IPS-18c (cell line): ENCODE data around the gene NT5C1B.
"Not testable (repeated sequence)": the region's sequence is repeated elsewhere in the genome, so short reads cannot be mapped to it uniquely, and the experiment has no call there.

Source experiments
- H3K4me3 ChIP-seq: 2 replicates; pipeline ENCODE4 v1.7.0; 2013; ENCODE audit warnings: low read depth, mild to moderate bottlenecking, low read length, moderate library complexity; ENCODE audit not compliant: insufficient read depth
- H3K9me3 ChIP-seq: one replicate; pipeline ENCODE4 v1.6.1; 2013; ENCODE audit warnings: mild to moderate bottlenecking, low read length, moderate library complexity; ENCODE audit not compliant: control insufficient read depth, insufficient read depth

The NT5C1B gene

GRCh38 chr2:18589354-18589753 lies at the start of gene NT5C1B:
TSS of gene NT5C1B (minus strand) at chr2:18589569. CDS start at chr2:18589468, 101 bp downstream.
- Histone ChIP-seq H3K4me3 (no peak within 1 kb of the TSS), H3K9me3 (no peaks in the 10 kb centered on the region)

- H3K9me3 ChIP-seq: peaks cover 4% of the 10 kb centered on the region
- no peak overlapping the region for H3K4me3 ChIP-seq
Measured at GRCh38 chr2:18637196-18637595, 47.8 kb upstream of the NT5C1B start.

DNA sequence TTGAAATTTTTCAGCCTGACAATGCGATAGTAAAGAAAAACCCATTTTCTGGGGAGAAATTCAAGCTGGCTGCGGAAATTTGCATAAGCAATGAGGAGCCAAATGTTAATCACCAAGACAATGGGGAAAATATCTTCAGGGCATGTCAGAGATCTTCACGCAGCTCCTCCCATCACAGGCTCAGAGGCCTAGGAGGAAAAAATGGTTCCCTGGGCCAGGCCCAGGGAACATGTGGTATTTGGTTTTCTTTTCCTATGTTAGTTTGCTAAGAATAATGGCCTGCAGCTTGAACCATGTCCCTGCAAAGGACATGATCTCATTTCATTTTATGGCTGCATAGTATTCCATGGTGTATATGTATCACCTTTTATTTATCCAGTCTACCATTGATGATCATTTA lies 43.3 kb upstream of the NT5C1B start:
- not testable (repeated sequence) for H3K9me3 ChIP-seq, H3K4me3 ChIP-seq

- H3K4me3 ChIP-seq: no peak overlapping the region
- no peaks in the 10 kb centered on the region for H3K9me3 ChIP-seq
Measured at GRCh38 chr2:18630941-18631340, 41.6 kb upstream of the NT5C1B start.

- Histone ChIP-seq H3K9me3 (no peaks in the 10 kb centered on the region), H3K4me3 (no peak overlapping the region)
Measured at GRCh38 chr2:18630541-18630940, 41.2 kb upstream of the NT5C1B start.

GRCh38 chr2:18630101-18630500 lies 40.7 kb upstream of the NT5C1B start:
- Histone ChIP-seq H3K4me3 (no peak overlapping the region), H3K9me3 (no peaks in the 10 kb centered on the region)

- Histone ChIP-seq H3K9me3 (no peaks in the 10 kb centered on the region), H3K4me3 (no peak overlapping the region)
Measured at GRCh38 chr2:18626958-18627650, 37.7 kb upstream of the NT5C1B start.

GRCh38 chr2:18626256-18626668 lies 36.9 kb upstream of the NT5C1B start:
- Histone ChIP-seq H3K4me3 (no peak overlapping the region), H3K9me3 (no peaks in the 10 kb centered on the region)

- Histone ChIP-seq H3K9me3 (no peaks in the 10 kb centered on the region), H3K4me3 (no peak overlapping the region)
Measured at GRCh38 chr2:18625563-18625962, 36.2 kb upstream of the NT5C1B start.

DNA sequence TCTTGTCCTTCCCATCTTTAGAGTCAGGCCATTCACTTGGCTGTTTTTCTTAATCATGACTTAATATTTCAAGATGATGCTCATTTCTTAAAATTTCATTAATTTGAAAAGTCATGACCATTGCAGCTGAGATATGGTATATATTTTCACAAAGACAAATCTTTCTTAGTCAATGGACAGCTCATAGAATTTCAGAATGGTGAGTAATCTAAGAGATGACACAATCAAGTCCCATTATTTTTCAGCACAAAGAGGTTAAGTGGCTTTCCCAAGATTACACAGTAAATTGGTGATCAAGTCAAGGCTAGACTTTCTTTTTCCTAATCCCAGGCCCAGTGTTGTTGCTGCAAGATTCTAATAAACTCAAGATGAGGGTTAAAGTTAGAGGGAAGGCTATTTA lies 34.4 kb upstream of the NT5C1B start:
- H3K4me3 ChIP-seq: no peak overlapping the region
- H3K9me3 ChIP-seq: no peaks in the 10 kb centered on the region

DNA sequence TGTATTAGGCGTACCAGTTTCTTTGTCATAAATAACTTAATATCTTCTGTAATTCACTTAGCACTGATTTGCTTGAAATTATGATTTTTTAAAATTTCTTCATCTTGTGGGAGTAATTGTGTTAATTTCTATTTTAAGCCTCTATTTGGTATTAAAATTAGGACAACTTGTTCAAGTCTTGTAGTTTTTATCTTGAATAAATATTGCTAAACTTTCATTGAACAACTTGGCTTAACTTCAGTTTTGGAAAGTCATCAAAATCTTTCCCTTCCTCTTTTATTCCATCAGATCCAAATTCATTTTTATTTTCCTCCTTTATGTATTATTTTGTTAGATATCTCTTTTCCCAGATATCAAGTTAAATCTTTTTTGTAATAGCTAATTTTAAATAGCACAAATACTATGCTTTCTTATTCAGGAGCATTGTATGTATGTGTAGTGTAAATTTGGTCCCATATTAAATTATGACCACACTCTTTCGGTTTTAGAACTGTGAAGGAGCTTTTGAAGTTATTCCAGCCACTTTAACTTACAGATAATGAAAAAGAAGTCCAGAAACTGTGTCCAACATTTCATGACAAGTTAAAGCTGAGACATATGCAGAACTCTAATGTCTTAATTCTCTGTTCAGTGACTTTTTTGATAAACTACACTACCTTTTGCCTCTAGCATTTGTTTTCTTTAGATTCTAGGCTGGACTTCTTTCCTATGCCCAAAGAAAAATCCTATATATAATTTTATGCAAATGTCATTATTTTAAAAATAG lies 31.7 kb upstream of the NT5C1B start:
- H3K9me3 ChIP-seq: no peaks in the 10 kb centered on the region
- no peak overlapping the region for H3K4me3 ChIP-seq

GRCh38 chr2:18619091-18619490 lies 29.7 kb upstream of the NT5C1B start:
- no peak overlapping the region for H3K4me3 ChIP-seq
- no peaks in the 10 kb centered on the region for H3K9me3 ChIP-seq

- Histone ChIP-seq H3K4me3 (no peak overlapping the region), H3K9me3 (no peaks in the 10 kb centered on the region)
Measured at GRCh38 chr2:18614041-18614440, 24.7 kb upstream of the NT5C1B start.

DNA sequence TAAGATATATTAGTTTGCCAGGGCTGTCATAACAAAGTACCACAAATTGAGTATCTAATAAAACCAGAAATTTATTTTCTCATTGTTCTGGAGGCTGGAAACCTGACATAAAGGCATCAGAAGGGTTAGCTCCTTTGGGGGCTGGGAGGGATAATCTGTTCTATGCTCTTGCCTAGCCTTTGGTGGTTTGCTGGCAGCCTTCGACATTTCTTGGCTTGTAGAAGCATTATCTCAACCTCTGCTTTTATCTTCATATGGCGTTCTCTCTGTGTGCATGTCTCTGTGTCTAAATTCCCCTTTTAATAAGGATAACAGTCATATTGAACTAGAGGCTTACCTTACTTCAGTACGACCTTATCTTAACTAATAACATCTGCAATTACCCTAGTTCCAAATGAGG lies 22.8 kb upstream of the NT5C1B start:
- Histone ChIP-seq H3K4me3 (no peak overlapping the region), H3K9me3 (no peaks in the 10 kb centered on the region)

DNA sequence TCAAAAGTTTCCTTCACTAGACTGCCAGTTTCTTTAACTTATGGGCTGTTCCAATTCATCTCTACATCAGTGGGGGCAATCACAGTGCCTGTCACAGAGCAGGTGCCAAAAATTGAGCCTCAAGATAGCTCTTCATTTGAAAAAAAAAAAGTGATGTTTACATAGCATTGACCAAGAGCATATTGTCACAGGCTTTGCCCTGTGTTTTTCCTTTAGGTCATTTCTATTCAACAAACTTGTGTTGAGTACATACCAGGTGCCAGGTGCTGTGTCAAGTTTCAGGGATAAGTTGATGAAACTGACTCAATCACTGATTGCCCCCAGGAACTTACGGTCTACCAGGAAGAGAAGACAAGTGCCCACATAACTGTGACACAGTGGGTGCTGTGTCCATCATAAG lies 22.2 kb upstream of the NT5C1B start:
- no peaks in the 10 kb centered on the region for H3K9me3 ChIP-seq

GRCh38 chr2:18611184-18611583 lies 21.8 kb upstream of the NT5C1B start:
- H3K4me3 ChIP-seq: no peak overlapping the region
- H3K9me3 ChIP-seq: no peaks in the 10 kb centered on the region

More for the DNA sequence above, 22.2 kb upstream of the NT5C1B start:
- no peak overlapping the region for H3K4me3 ChIP-seq

DNA sequence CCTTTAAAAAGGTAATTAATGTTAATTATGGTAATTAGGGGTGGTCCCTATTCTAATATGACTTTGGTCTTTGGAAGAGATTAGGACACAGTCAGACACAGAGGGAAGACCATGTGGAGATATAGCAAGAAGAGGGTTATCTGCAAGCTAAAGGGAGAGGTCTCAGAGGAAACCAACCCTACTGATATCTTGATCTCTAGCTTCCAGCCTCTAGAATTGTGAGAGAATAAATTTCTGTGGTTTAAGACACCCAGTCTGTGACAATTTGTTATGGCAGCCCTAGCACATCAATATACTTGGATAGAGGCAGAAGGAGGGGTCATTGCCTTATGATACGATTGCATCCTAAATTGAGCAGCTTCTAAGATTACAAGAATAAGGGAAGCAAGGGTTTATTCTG lies 21.3 kb upstream of the NT5C1B start:
- Histone ChIP-seq H3K9me3 (no peaks in the 10 kb centered on the region), H3K4me3 (no peak overlapping the region)

DNA sequence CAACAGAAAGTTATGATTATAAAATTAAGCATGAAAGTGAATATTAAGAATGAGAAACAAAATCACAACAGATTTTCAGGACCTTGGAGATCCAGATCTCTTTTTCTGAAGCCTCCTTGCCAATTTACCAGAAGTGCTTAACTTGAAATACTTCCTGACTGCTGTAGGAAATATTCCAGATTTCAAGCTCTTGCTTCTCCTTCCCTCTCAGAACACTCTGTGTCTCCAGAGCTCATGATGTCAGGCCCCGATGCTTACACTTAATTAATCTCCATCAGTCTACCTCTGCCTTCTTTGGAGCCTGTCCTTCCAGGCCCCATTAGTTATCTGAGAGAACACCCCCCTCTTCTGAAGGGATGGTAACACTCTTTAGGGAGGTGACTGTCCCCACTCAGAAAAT lies 20.7 kb upstream of the NT5C1B start:
- no peaks in the 10 kb centered on the region for H3K9me3 ChIP-seq
- H3K4me3 ChIP-seq: no peak overlapping the region
